NCI-H2107 (cell line): ENCODE data around the gene PSMG4.

Experiments
- DNase-seq: peaks from one replicate; lab custom pipeline; 2025; lab: John Stamatoyannopoulos, UW

The PSMG4 gene

GRCh38 chr6:3251462-3252314, 7.1 kb upstream of the PSMG4 start:
- peak; percentile 59 for DNase-seq

GRCh38 chr6:3252369-3252768, 6.4 kb upstream of the PSMG4 start:
- no peak for DNase-seq

- DNase-seq, result no peak
These were observed 5.7 kb upstream of the PSMG4 start for GRCh38 chr6:3252861-3253596.

- no peak for DNase-seq
These were observed 5.2 kb upstream of the PSMG4 start for GRCh38 chr6:3253597-3253961.

GRCh38 chr6:3258201-3258600, 546 bp upstream of the PSMG4 start:
- DNase-seq, result no peak

- no peak for DNase-seq
These were observed 778 bp downstream of the PSMG4 start for GRCh38 chr6:3259491-3259958.

GRCh38 chr6:3260296-3260695, 1.5 kb downstream of the PSMG4 start:
- DNase-seq, result no peak

- DNase-seq, result no peak
These were observed 2.2 kb downstream of the PSMG4 start for GRCh38 chr6:3260772-3261517.

GRCh38 chr6:3261518-3261820, 2.7 kb downstream of the PSMG4 start:
- no peak for DNase-seq

GRCh38 chr6:3261921-3262320, 3.2 kb downstream of the PSMG4 start:
- no peak for DNase-seq

- no peak for DNase-seq
These were observed 4.3 kb downstream of the PSMG4 start for GRCh38 chr6:3263096-3263495.

GRCh38 chr6:3264356-3264755, 5.6 kb downstream of the PSMG4 start:
- DNase-seq, result no peak

- no peak for DNase-seq
These were observed 6.9 kb downstream of the PSMG4 start for GRCh38 chr6:3265671-3266070.

- no peak for DNase-seq
These were observed 7.4 kb downstream of the PSMG4 start for GRCh38 chr6:3266170-3266569.

- DNase-seq, result no peak
These were observed 8.4 kb downstream of the PSMG4 start for GRCh38 chr6:3267162-3267561.

- DNase-seq, result no peak
These were observed 9.9 kb downstream of the PSMG4 start for GRCh38 chr6:3268680-3269079.

GRCh38 chr6:3269281-3269975, 10.7 kb downstream of the PSMG4 start:
- no peak for DNase-seq

GRCh38 chr6:3270258-3270657, 11.5 kb downstream of the PSMG4 start:
- DNase-seq, result no peak

- DNase-seq, result no peak
These were observed 13.0 kb downstream of the PSMG4 start for GRCh38 chr6:3271756-3272155.

- no peak for DNase-seq
These were observed 14.3 kb downstream of the PSMG4 start for GRCh38 chr6:3272911-3273547.

- DNase-seq, result no peak
These were observed 15.2 kb downstream of the PSMG4 start for GRCh38 chr6:3273707-3274521.
